Measurements from ENCODE around the gene FAM111B. TPM values are rescaled to one million over a fixed set of nuclear protein-coding genes. Genes with fewer than 3 reads are reported as not detected.

FAM111B gene
- total RNA-seq, 1 experiment from 2014 or later: 49.3 TPM

- ChIA-PET CTCF (interaction anchor here (1.1 to 2.3 kb wide), 6 partner anchors 9 to 871 kb away, joined by 3 to 35 read pairs (median 18); partner anchors contain the start of genes DTX4 and FAM111A), POLR2A (interaction anchor here (1.1 kb wide), 1 partner anchor 15 kb away, joined by 7 read pairs; the partner anchor contains the start of gene DTX4)
- no peaks in the 10 kb centered on the region for H3K36me3 ChIP-seq (ENCODE audit: control insufficient read depth, insufficient read depth, low read length)
- no TSS peak for BruUV-seq (replicated peaks)
- H3K27ac Mint-ChIP-seq (ENCODE audit: unreplicated experiment): no peak overlapping the region
- H3K4me3 Mint-ChIP-seq (ENCODE audit: unreplicated experiment): no peak overlapping the region
- peaks cover 16% of the 10 kb centered on the region for H3K36me3 Mint-ChIP-seq (ENCODE audit: insufficient read depth, unreplicated experiment)
- peaks cover 8% of the 10 kb centered on the region for H3K9me3 Mint-ChIP-seq (ENCODE audit: unreplicated experiment)
- H3K9me3 ChIP-seq: peaks cover 3% of the 10 kb centered on the region; the same call in 1 of the 2 replicates
- H3K4me3 ChIP-seq (ENCODE audit: low read depth, low read length): no peak overlapping the region
- peaks cover 16% of the 10 kb centered on the region for H3K4me1 Mint-ChIP-seq (ENCODE audit: low read depth, unreplicated experiment)
- H3K27me3 ChIP-seq (replicated peaks; ENCODE audit: control insufficient read depth, insufficient read depth, low read length): no peaks in the 10 kb centered on the region
- no peak for TF ChIP-seq CTCF (IDR thresholded peaks at IDR 0.05; ENCODE audit: insufficient read depth in 1 of 2, low read depth in 1 of 2, low read length in 1 of 2, severe bottlenecking in 1 of 2, unreplicated experiment in 1 of 2)
- intact Hi-C loops (cut with micrococcal nuclease; ENCODE audit: unreplicated experiment): loop anchor here (5.0 kb wide), 1 partner anchor 580 kb away; the partner anchor contains the start of genes LPXN and ZFP91
- H3K4me1 ChIP-seq: peaks cover 16% of the 10 kb centered on the region
- H3K27me3 Mint-ChIP-seq (ENCODE audit: insufficient read depth, unreplicated experiment): peaks cover 10% of the 10 kb centered on the region
- no peak for DNase-seq
Measured at GRCh38 chr11:59157433-59157832, 50.4 kb downstream of the FAM111B start.

GRCh38 chr11:59158206-59159068 lies 51.4 kb downstream of the FAM111B start:
- no peaks in the 10 kb centered on the region for H3K27me3 ChIP-seq (replicated peaks; ENCODE audit: control insufficient read depth, insufficient read depth, low read length)
- H3K9me3 Mint-ChIP-seq (ENCODE audit: unreplicated experiment): peaks cover 9% of the 10 kb centered on the region
- H3K9me3 ChIP-seq: peaks cover 3% of the 10 kb centered on the region; the same call in 1 of the 2 replicates
- H3K27me3 Mint-ChIP-seq (ENCODE audit: insufficient read depth, unreplicated experiment): peaks cover 10% of the 10 kb centered on the region
- DNase-seq: peak; percentile 68 to 78
- peaks cover 11% of the 10 kb centered on the region for H3K36me3 Mint-ChIP-seq (ENCODE audit: insufficient read depth, unreplicated experiment)
- intact Hi-C loops (cut with micrococcal nuclease; ENCODE audit: unreplicated experiment): loop anchor here (1.0 to 5.0 kb wide), 7 partner anchors 16 to 581 kb away; partner anchors contain the start of genes FAM111A, LPXN and ZFP91
- BruUV-seq (replicated peaks): no TSS peak
- no peak overlapping the region for H3K27ac Mint-ChIP-seq (ENCODE audit: unreplicated experiment)
- peaks cover 16% of the 10 kb centered on the region for H3K4me1 Mint-ChIP-seq (ENCODE audit: low read depth, unreplicated experiment)
- H3K4me3 Mint-ChIP-seq (ENCODE audit: unreplicated experiment): no peak overlapping the region
- H3K4me3 ChIP-seq (ENCODE audit: low read depth, low read length): no peak overlapping the region
- POLR2A ChIA-PET: interaction anchor here (0.6 to 1.1 kb wide), 8 partner anchors 14 to 457 kb away, joined by 3 to 7 read pairs (median 4); partner anchors contain the start of genes DTX4, FAM111A and OSBP
- peaks cover 16% of the 10 kb centered on the region for H3K4me1 ChIP-seq
- H3K36me3 ChIP-seq (ENCODE audit: control insufficient read depth, insufficient read depth, low read length): no peaks in the 10 kb centered on the region
- peak; percentile 80 to 84 for TF ChIP-seq CTCF (IDR thresholded peaks at IDR 0.05; ENCODE audit: insufficient read depth in 1 of 2, low read depth in 1 of 2, low read length in 1 of 2, severe bottlenecking in 1 of 2, unreplicated experiment in 1 of 2)
- CTCF ChIA-PET: interaction anchor here (0.6 to 2.3 kb wide), 30 partner anchors 9 to 1971 kb away, joined by 3 to 35 read pairs (median 5); partner anchors contain the start of genes DTX4, FAM111A, FAM111B and LPXN

- ChIA-PET POLR2A (interaction anchor here (0.6 kb wide), 1 partner anchor 123 kb away, joined by 6 read pairs; no protein-coding TSS in a partner anchor), CTCF (interaction anchor here (1.4 kb wide), 1 partner anchor 22 kb away, joined by 4 read pairs; no protein-coding TSS in a partner anchor)
- Mint-ChIP-seq H3K9me3 (ENCODE audit: unreplicated experiment) (peaks cover 19% of the 10 kb centered on the region), H3K27ac (ENCODE audit: unreplicated experiment) (no peak overlapping the region), H3K4me3 (ENCODE audit: unreplicated experiment) (no peak overlapping the region), H3K27me3 (ENCODE audit: insufficient read depth, unreplicated experiment) (peaks cover 14% of the 10 kb centered on the region), H3K36me3 (ENCODE audit: insufficient read depth, unreplicated experiment) (no peaks in the 10 kb centered on the region), H3K4me1 (ENCODE audit: low read depth, unreplicated experiment) (no peaks in the 10 kb centered on the region)
- Histone ChIP-seq H3K36me3 (ENCODE audit: control insufficient read depth, insufficient read depth, low read length) (no peaks in the 10 kb centered on the region; the same call in 1 of the 2 replicates), H3K9me3 (peaks cover 3% of the 10 kb centered on the region; the same call in 1 of the 2 replicates), H3K27me3 (replicated peaks; ENCODE audit: control insufficient read depth, insufficient read depth, low read length) (no peaks in the 10 kb centered on the region), H3K4me3 (ENCODE audit: low read depth, low read length) (no peak overlapping the region), H3K4me1 (no peaks in the 10 kb centered on the region)
- no peak for DNase-seq
- intact Hi-C loops (cut with micrococcal nuclease; ENCODE audit: unreplicated experiment): no loop called here
- BruUV-seq (replicated peaks): no TSS peak
- no peak for TF ChIP-seq CTCF (IDR thresholded peaks at IDR 0.05; ENCODE audit: insufficient read depth in 1 of 2, low read depth in 1 of 2, low read length in 1 of 2, severe bottlenecking in 1 of 2, unreplicated experiment in 1 of 2)
Measured at GRCh38 chr11:59164028-59164427, 57.0 kb downstream of the FAM111B start.

All from Caco-2 (cell line).